GM12878 (cell line): ENCODE data around the gene TMIGD3. TPM values are rescaled to one million over a fixed set of nuclear protein-coding genes. Genes with fewer than 3 reads are reported as not detected.

Experiments
- ATAC-seq: fragments of 200-7000 bp; cut with Tn5 transposase; 3 replicates; pipeline ENCODE4 v1.9.1; 2020; ENCODE audit warnings: mild to moderate bottlenecking, moderate library complexity
- BruUV-seq: library from RNA; stranded (reverse); fragments of 400-500 nt; replicated peaks from 2 replicates; lab custom pipeline; 2021; lab: Mats Ljungman, UMichigan
- CTCF ChIA-PET: fragments of 300-600 bp; sonication (Branson Sonifier 250); formaldehyde crosslinking; extraction: SDS; loops from one replicate; lab custom pipeline; 2021; ENCODE audit warnings: inconsistent platforms; lab: Yijun Ruan, JAX
- POLR2A ChIA-PET: fragments of 350-600 bp; formaldehyde crosslinking; extraction: SDS; loops from one replicate; lab custom pipeline; 2021; ENCODE audit warnings: inconsistent platforms; lab: Charles Lee
- RAD21 ChIA-PET: fragments of 300-600 bp; sonication (Branson Sonifier 250); formaldehyde crosslinking; loops from one replicate; lab custom pipeline; 2023; ENCODE audit warnings: antibody characterized with exemption; ENCODE audit not compliant: unreplicated experiment; lab: Charles Lee
- SMC1A ChIA-PET: fragments of 300-600 bp; sonication (Branson Sonifier 250); formaldehyde crosslinking; loops from one replicate; lab custom pipeline; 2023; ENCODE audit not compliant: unreplicated experiment, uncharacterized antibody; lab: Charles Lee
- DNase-seq: peaks from one replicate; pipeline ENCODE4 v3.0.0-alpha.2; 2011; ENCODE audit warnings: low read depth, low spot score
- FAIRE-seq: peaks from 3 replicates; lab custom pipeline; 2011; peaks lifted over from hg19 to GRCh38; lab: Jason Lieb, UNC
- H2AFZ ChIP-seq: 2 replicates; pipeline ENCODE4 v1.6.0; 2011; ENCODE audit warnings: low read depth, low read length, control low read depth; ENCODE audit not compliant: control insufficient read depth
- H3K27ac ChIP-seq: 2 replicates; pipeline ENCODE4 v1.5.1; 2011; ENCODE audit warnings: control low read depth; ENCODE audit not compliant: control insufficient read depth, insufficient read depth
- H3K27me3 ChIP-seq, 2 experiments: replicated peaks in 1 of 2; 2 replicates each; pipeline versions ENCODE4 v1.6.0 to v1.6.1; 2011; ENCODE audit warnings: low read length in 1 of 2; ENCODE audit not compliant: control insufficient read depth in 2 of 2, insufficient read depth in 2 of 2
- H3K36me3 ChIP-seq, 2 experiments: 2 replicates each; pipeline ENCODE4 v1.5.1; 2011; ENCODE audit warnings: low read length in 1 of 2; ENCODE audit not compliant: control insufficient read depth in 2 of 2, insufficient read depth in 2 of 2
- H3K4me1 ChIP-seq: 2 replicates; pipeline ENCODE4 v1.6.1; 2011; ENCODE audit warnings: mild to moderate bottlenecking, low read length, moderate library complexity, mixed read lengths; ENCODE audit not compliant: control insufficient read depth, insufficient read depth
- H3K4me2 ChIP-seq: 2 replicates; pipeline ENCODE4 v1.6.0; 2011; ENCODE audit warnings: control low read depth; ENCODE audit not compliant: control insufficient read depth, insufficient read depth
- H3K4me3 ChIP-seq: fragments of 200-600 bp; sonication (generic); 2 replicates; pipeline ENCODE4 v1.5.1; 2016
- H3K79me2 ChIP-seq: 2 replicates; pipeline ENCODE4 v1.6.0; 2011; ENCODE audit warnings: low read length; ENCODE audit not compliant: control insufficient read depth, insufficient read depth
- H3K9ac ChIP-seq: 2 replicates; pipeline ENCODE4 v1.8.0; 2011; ENCODE audit warnings: low read length, control low read depth, mixed read lengths; ENCODE audit not compliant: control insufficient read depth, insufficient read depth
- H3K9me3 ChIP-seq: replicated peaks from 3 replicates; pipeline ENCODE4 v1.5.1; 2011; ENCODE audit warnings: mild to moderate bottlenecking, low read length; ENCODE audit not compliant: control insufficient read depth, insufficient read depth
- H4K20me1 ChIP-seq: 2 replicates; pipeline ENCODE4 v1.6.0; 2011; ENCODE audit not compliant: control insufficient read depth, insufficient read depth
- DPF2 ChIP-seq: fragments of 450-650 bp; IDR thresholded peaks from 2 replicates; pipeline ENCODE4 v1.6.1; 2017; ENCODE audit warnings: mild to moderate bottlenecking
- ETV6 ChIP-seq, 2 experiments: fragments of 450-650 bp in 1 of 2; IDR thresholded peaks in 1 of 2; conservative IDR thresholded peaks in 1 of 2; 2 replicates each; pipeline ENCODE4 v1.6.1; 2014; ENCODE audit warnings: antibody characterized with exemption in 1 of 2, borderline replicate concordance in 1 of 2, low read depth in 1 of 2, mild to moderate bottlenecking in 1 of 2, moderate library complexity in 1 of 2
- HDAC6 ChIP-seq: fragments of 200-600 bp; sonication (generic); IDR thresholded peaks from one replicate; pipeline ENCODE4 v1.8.0; 2017; ENCODE audit warnings: antibody characterized with exemption; ENCODE audit not compliant: unreplicated experiment
- IKZF2 ChIP-seq, 2 experiments: fragments of 450-650 bp; IDR thresholded peaks; 2 replicates each; pipeline ENCODE4 v1.6.1; 2017; ENCODE audit warnings: mild to moderate bottlenecking in 2 of 2, moderate library complexity in 2 of 2
- LARP7 ChIP-seq: fragments of 450-650 bp; IDR thresholded peaks from 2 replicates; pipeline ENCODE4 v1.6.1; 2017; ENCODE audit warnings: mild to moderate bottlenecking
- MXI1 ChIP-seq: fragments of 150-350 bp; IDR thresholded peaks from 2 replicates; pipeline ENCODE4 v1.6.1; 2011; ENCODE audit warnings: low read depth, mild to moderate bottlenecking, inconsistent platforms, low read length, improper control_type of control experiment
- NFIC ChIP-seq: IDR thresholded peaks from 2 replicates; pipeline ENCODE4 v1.6.1; 2012; ENCODE audit warnings: low read depth, mild to moderate bottlenecking, inconsistent platforms, low read length, moderate library complexity
- NFYA ChIP-seq: IDR thresholded peaks from 2 replicates; pipeline ENCODE4 v1.6.1; 2011; ENCODE audit warnings: low read depth, mild to moderate bottlenecking, low read length, improper control_type of control experiment, borderline replicate concordance
- NR2C2 ChIP-seq: IDR thresholded peaks from 2 replicates; pipeline ENCODE4 v1.6.1; 2011; ENCODE audit warnings: borderline replicate concordance, low read depth; ENCODE audit not compliant: control insufficient read depth, insufficient read length
- PKNOX1 ChIP-seq: fragments of 450-650 bp; IDR thresholded peaks from 2 replicates; pipeline ENCODE4 v1.6.1; 2016; ENCODE audit warnings: mild to moderate bottlenecking
- POLR2A ChIP-seq: IDR thresholded peaks from 2 replicates; pipeline ENCODE4 v1.6.1; 2011; ENCODE audit warnings: low read depth, mild to moderate bottlenecking, low read length
- POLR2AphosphoS2 ChIP-seq: IDR thresholded peaks from 2 replicates; pipeline ENCODE4 v1.6.1; 2011; ENCODE audit warnings: low read depth, mild to moderate bottlenecking, low read length, improper control_type of control experiment, moderate library complexity
- RAD21 ChIP-seq: IDR thresholded peaks from 2 replicates; pipeline ENCODE4 v1.6.1; 2011; ENCODE audit warnings: mild to moderate bottlenecking, low read depth, low read length, moderate library complexity; ENCODE audit not compliant: insufficient read depth
- REST ChIP-seq: IDR thresholded peaks from 2 replicates; pipeline ENCODE4 v1.6.1; 2012; ENCODE audit warnings: mild to moderate bottlenecking, low read depth, low read length
- SMAD5 ChIP-seq: IDR thresholded peaks from 2 replicates; pipeline ENCODE4 v1.6.1; 2016; ENCODE audit warnings: antibody characterized with exemption, low read depth
- WGBS: methylation state at CpG from one replicate; pipeline ENCODE4 v1.1.6; 2016; ENCODE audit warnings: low lambda C conversion rate; ENCODE audit not compliant: insufficient replicate concordance, insufficient coverage; ENCODE audit errors: missing lambda C conversion rate; 5-methylcytosine and 5-hydroxymethylcytosine counted together
- in situ Hi-C: fragments of 300-500 bp; cut with MboI; formaldehyde crosslinking; loops from 9 replicates; pipeline ENCODE4 v1.14.3; 2018; ENCODE audit warnings: mixed read lengths
- intact Hi-C: fragments of 100-400 bp; cut with micrococcal nuclease; formaldehyde crosslinking; loops from one replicate; pipeline ENCODE4 v1.14.2; 2022; ENCODE audit not compliant: unreplicated experiment
- polyA plus RNA-seq, 11 experiments: library from polyadenylated mRNA; depleted of rRNA in 4 of 11; unstranded in 6 of 11; stranded (reverse) in 5 of 11; fragments of >200 nt; fragmentation: Nextera tagmentation in 4 of 11; fragmentation: Illumina TruSeq in 1 of 11; extraction: Ambion mirVana in 4 of 11; extraction: Trizol in 1 of 11; gene quantifications; 1 replicate in 1 of 11; 2 replicates in 10 of 11; pipeline versions ENCODE4 v1.2.1 to v1.2.3, GENCODE V29; 2011 to 2016; ENCODE audit warnings: inconsistent platforms in 2 of 11, missing spikeins in 2 of 11, low read depth in 1 of 11
- total RNA-seq, 4 experiments: library from RNA; depleted of rRNA in 3 of 4; stranded (reverse); fragments of >200 nt in 3 of 4; fragmentation: Illumina TruSeq in 1 of 4; extraction: Trizol in 1 of 4; gene quantifications; 2 replicates each; pipeline versions ENCODE4 v1.2.1 to v1.2.3, GENCODE V29; 2013 to 2021

TMIGD3 gene
- total and polyA plus RNA-seq, 10 of the 15 experiments (the other 5 are each of a cell fraction or from before 2014, with no cell fraction given): 0.17 TPM; not detected in 9

- TF ChIP-seq SMAD5 (no peak), NFYA (no peak), DPF2 (no peak), ETV6 (conservative IDR thresholded peaks at IDR 0.05 in 1 of 2, IDR thresholded peaks at IDR 0.05 in 1 of 2; ENCODE audit: borderline replicate concordance in 1 of 2, low read depth in 1 of 2) (no peak), RAD21 (no peak), POLR2A (no peak)
Observed at GRCh38 chr1:111509997-111510375, 6.6 kb upstream of the TMIGD3 start (continued).

- ATAC-seq (peak; percentile 79), DNase-seq (peak; percentile 82), FAIRE-seq (peak; percentile 92)
- Histone ChIP-seq H3K36me3 (no peaks in the 10 kb centered on the region), H3K4me3 (peak overlapping the region; percentile 69), H3K9me3 (no peaks in the 10 kb centered on the region), H2AFZ (peak overlapping the region; percentile 91), H3K4me1 (peaks cover 58% of the 10 kb centered on the region), H4K20me1 (no peaks in the 10 kb centered on the region), H3K4me2 (peak overlapping the region; percentile 99), H3K27me3 (no peaks in the 10 kb centered on the region), H3K79me2 (peaks cover 2% of the 10 kb centered on the region; the same call in 1 of the 2 replicates), H3K27ac (peak overlapping the region; percentile 99), H3K9ac (peak overlapping the region; percentile 86)
- CTCF ChIA-PET: interaction anchor here (0.8 to 6.9 kb wide), 65 partner anchors 10 to 477 kb away, joined by 3 to 109 read pairs (median 8); partner anchors contain the start of genes ATP5PB, DDX20, INKA2 and RAP1A
- in situ Hi-C loops: loop anchor here (5.0 to 10.0 kb wide), 2 partner anchors 140 to 247 kb away; partner anchors contain the start of gene DDX20
- SMC1A ChIA-PET: interaction anchor here (0.7 to 8.2 kb wide), 62 partner anchors 11 to 316 kb away, joined by 3 to 128 read pairs (median 5); partner anchors contain the start of genes DDX20, INKA2, RAP1A and WDR77
- POLR2A ChIA-PET: interaction anchor here (0.5 to 2.8 kb wide), 33 partner anchors 8 to 586 kb away, joined by 3 to 15 read pairs (median 4); partner anchors contain the start of genes DDX20 and INKA2
- RAD21 ChIA-PET: interaction anchor here (0.7 to 4.6 kb wide), 58 partner anchors 9 to 305 kb away, joined by 3 to 105 read pairs (median 6); partner anchors contain the start of genes ATP5PB, C1orf162, DDX20 and INKA2
- WGBS: under 1% methylated on average over 15 of the region's 15 CpGs
- intact Hi-C loops: loop anchor here (1.0 to 5.0 kb wide), 10 partner anchors 26 to 285 kb away; partner anchors contain the start of genes ATP5PB, DDX20 and WDR77
- no TSS peak for BruUV-seq
- peak; percentile 55; the same call in 1 of the 2 replicates for TF ChIP-seq NFIC
- no peak for TF ChIP-seq HDAC6
- TF ChIP-seq NR2C2: no peak
- TF ChIP-seq POLR2AphosphoS2: 0 out of 2 replicates have a peak, but pooled peaks have one; percentile 42
- TF ChIP-seq REST: no peak
- TF ChIP-seq NFYA: no peak
- TF ChIP-seq MXI1: peak; percentile 55; the same call in 1 of the 2 replicates
- TF ChIP-seq IKZF2 (IDR thresholded peaks at IDR 0.05): peak in 1 of 2 experiments; percentile 7; a peak in 1 of 4 replicates
- TF ChIP-seq LARP7: no peak
- peak; percentile 47 for TF ChIP-seq PKNOX1
Observed at GRCh38 chr1:111507411-111508201, 4.2 kb upstream of the TMIGD3 start.
